ENCODE measurements around the gene EPHB1. TPM values are rescaled to one million over a fixed set of nuclear protein-coding genes. Genes with fewer than 3 reads are reported as not detected.

EPHB1 gene
- total RNA-seq, 1 experiment from 2014 or later, result 7.0 TPM

DNA sequence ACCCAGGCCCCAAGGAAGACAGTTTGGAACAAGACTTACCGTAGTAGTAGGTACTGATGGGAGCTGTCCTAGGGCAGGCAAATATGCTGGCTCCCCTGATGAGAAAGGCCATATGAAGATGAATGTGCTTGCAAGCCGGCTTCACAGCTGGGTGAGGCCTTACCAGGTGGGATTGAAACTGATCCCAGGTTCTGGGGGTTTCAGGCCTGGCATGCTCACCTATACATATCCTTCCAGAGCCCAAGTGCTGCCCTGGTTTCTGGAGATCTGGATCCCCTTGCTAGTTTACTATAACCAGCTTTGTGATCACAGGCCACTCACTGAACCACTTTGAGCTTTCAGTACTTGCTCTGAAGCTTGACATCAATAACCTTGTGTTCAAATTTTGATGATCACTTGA, 274.3 kb downstream of the EPHB1 start:
- H3K27ac Mint-ChIP-seq, result no peak overlapping the region
- peaks cover 23% of the 10 kb centered on the region for H3K4me1 Mint-ChIP-seq
- CTCF ChIA-PET, result no interaction called here
- DNase-seq (ENCODE audit: low spot score) (no peak), ATAC-seq (no peak)
- POLR2A ChIA-PET, result no interaction called here
- TF ChIP-seq NR2C2 (CRISPR knock-in tag; IDR thresholded peaks at IDR 0.05), result no peak
- H3K4me3 Mint-ChIP-seq, result no peak overlapping the region
- H3K9me3 Mint-ChIP-seq, result peaks cover 59% of the 10 kb centered on the region
- no peaks in the 10 kb centered on the region; the same call in 1 of the 2 replicates for H3K27me3 Mint-ChIP-seq (ENCODE audit: low read depth)
- H3K36me3 Mint-ChIP-seq, result peaks cover 27% of the 10 kb centered on the region

DNA sequence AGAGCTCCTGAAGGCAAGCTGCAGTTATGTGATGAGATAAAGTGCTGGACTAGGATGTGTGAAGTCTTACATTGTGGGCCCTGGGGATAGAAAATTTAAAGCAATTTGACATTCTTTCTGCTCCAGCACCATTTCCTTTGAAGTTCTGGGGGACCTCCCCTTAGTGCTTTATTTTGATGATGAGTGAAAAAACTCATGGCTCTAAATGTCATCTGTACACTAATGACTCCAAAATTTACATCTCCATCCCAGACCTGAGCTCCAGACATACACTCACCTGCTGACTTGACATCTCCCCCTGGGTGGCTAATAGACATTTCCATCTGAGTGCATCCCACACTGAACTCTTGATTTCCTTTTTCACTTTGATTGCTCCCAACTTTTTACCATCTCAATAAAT, 276.4 kb downstream of the EPHB1 start:
- Mint-ChIP-seq H3K4me1 (peaks cover 18% of the 10 kb centered on the region), H3K4me3 (no peak overlapping the region), H3K36me3 (peaks cover 20% of the 10 kb centered on the region), H3K27me3 (ENCODE audit: low read depth) (no peaks in the 10 kb centered on the region; the same call in 1 of the 2 replicates), H3K27ac (no peak overlapping the region), H3K9me3 (peaks cover 52% of the 10 kb centered on the region)
- ATAC-seq, result no peak
- TF ChIP-seq, protein P1, sequence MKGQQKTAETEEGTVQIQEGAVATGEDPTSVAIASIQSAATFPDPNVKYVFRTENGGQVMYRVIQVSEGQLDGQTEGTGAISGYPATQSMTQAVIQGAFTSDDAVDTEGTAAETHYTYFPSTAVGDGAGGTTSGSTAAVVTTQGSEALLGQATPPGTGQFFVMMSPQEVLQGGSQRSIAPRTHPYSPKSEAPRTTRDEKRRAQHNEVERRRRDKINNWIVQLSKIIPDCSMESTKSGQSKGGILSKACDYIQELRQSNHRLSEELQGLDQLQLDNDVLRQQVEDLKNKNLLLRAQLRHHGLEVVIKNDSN (CRISPR knock-in tag; IDR thresholded peaks at IDR 0.05), result no peak
- TF ChIP-seq, protein P2, sequence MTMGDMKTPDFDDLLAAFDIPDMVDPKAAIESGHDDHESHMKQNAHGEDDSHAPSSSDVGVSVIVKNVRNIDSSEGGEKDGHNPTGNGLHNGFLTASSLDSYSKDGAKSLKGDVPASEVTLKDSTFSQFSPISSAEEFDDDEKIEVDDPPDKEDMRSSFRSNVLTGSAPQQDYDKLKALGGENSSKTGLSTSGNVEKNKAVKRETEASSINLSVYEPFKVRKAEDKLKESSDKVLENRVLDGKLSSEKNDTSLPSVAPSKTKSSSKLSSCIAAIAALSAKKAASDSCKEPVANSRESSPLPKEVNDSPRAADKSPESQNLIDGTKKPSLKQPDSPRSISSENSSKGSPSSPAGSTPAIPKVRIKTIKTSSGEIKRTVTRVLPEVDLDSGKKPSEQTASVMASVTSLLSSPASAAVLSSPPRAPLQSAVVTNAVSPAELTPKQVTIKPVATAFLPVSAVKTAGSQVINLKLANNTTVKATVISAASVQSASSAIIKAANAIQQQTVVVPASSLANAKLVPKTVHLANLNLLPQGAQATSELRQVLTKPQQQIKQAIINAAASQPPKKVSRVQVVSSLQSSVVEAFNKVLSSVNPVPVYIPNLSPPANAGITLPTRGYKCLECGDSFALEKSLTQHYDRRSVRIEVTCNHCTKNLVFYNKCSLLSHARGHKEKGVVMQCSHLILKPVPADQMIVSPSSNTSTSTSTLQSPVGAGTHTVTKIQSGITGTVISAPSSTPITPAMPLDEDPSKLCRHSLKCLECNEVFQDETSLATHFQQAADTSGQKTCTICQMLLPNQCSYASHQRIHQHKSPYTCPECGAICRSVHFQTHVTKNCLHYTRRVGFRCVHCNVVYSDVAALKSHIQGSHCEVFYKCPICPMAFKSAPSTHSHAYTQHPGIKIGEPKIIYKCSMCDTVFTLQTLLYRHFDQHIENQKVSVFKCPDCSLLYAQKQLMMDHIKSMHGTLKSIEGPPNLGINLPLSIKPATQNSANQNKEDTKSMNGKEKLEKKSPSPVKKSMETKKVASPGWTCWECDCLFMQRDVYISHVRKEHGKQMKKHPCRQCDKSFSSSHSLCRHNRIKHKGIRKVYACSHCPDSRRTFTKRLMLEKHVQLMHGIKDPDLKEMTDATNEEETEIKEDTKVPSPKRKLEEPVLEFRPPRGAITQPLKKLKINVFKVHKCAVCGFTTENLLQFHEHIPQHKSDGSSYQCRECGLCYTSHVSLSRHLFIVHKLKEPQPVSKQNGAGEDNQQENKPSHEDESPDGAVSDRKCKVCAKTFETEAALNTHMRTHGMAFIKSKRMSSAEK (CRISPR knock-in tag; IDR thresholded peaks at IDR 0.05; ENCODE audit: borderline replicate concordance), result no peak
- TF ChIP-seq, protein P3, sequence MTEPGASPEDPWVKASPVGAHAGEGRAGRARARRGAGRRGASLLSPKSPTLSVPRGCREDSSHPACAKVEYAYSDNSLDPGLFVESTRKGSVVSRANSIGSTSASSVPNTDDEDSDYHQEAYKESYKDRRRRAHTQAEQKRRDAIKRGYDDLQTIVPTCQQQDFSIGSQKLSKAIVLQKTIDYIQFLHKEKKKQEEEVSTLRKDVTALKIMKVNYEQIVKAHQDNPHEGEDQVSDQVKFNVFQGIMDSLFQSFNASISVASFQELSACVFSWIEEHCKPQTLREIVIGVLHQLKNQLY (CRISPR knock-in tag; IDR thresholded peaks at IDR 0.05), result no peak
- TF ChIP-seq, protein P4, sequence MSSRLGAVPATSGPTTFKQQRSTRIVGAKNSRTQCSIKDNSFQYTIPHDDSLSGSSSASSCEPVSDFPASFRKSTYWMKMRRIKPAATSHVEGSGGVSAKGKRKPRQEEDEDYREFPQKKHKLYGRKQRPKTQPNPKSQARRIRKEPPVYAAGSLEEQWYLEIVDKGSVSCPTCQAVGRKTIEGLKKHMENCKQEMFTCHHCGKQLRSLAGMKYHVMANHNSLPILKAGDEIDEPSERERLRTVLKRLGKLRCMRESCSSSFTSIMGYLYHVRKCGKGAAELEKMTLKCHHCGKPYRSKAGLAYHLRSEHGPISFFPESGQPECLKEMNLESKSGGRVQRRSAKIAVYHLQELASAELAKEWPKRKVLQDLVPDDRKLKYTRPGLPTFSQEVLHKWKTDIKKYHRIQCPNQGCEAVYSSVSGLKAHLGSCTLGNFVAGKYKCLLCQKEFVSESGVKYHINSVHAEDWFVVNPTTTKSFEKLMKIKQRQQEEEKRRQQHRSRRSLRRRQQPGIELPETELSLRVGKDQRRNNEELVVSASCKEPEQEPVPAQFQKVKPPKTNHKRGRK (CRISPR knock-in tag; IDR thresholded peaks at IDR 0.05; ENCODE audit: borderline replicate concordance), result no peak
- no peak for TF ChIP-seq TEAD4 (CRISPR knock-in tag; IDR thresholded peaks at IDR 0.05)
- TF ChIP-seq ZNF423 (CRISPR knock-in tag; IDR thresholded peaks at IDR 0.05), result no peak
- TF ChIP-seq, protein P5, sequence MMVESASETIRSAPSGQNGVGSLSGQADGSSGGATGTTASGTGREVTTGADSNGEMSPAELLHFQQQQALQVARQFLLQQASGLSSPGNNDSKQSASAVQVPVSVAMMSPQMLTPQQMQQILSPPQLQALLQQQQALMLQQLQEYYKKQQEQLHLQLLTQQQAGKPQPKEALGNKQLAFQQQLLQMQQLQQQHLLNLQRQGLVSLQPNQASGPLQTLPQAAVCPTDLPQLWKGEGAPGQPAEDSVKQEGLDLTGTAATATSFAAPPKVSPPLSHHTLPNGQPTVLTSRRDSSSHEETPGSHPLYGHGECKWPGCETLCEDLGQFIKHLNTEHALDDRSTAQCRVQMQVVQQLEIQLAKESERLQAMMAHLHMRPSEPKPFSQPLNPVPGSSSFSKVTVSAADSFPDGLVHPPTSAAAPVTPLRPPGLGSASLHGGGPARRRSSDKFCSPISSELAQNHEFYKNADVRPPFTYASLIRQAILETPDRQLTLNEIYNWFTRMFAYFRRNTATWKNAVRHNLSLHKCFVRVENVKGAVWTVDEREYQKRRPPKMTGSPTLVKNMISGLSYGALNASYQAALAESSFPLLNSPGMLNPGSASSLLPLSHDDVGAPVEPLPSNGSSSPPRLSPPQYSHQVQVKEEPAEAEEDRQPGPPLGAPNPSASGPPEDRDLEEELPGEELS (CRISPR knock-in tag; IDR thresholded peaks at IDR 0.05), result no peak
- TF ChIP-seq NR2C2 (CRISPR knock-in tag; IDR thresholded peaks at IDR 0.05), result no peak
- TF ChIP-seq, protein P6, sequence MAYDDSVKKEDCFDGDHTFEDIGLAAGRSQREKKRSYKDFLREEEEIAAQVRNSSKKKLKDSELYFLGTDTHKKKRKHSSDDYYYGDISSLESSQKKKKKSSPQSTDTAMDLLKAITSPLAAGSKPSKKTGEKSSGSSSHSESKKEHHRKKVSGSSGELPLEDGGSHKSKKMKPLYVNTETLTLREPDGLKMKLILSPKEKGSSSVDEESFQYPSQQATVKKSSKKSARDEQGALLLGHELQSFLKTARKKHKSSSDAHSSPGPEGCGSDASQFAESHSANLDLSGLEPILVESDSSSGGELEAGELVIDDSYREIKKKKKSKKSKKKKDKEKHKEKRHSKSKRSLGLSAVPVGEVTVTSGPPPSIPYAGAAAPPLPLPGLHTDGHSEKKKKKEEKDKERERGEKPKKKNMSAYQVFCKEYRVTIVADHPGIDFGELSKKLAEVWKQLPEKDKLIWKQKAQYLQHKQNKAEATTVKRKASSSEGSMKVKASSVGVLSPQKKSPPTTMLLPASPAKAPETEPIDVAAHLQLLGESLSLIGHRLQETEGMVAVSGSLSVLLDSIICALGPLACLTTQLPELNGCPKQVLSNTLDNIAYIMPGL (CRISPR knock-in tag; IDR thresholded peaks at IDR 0.05), result no peak
- TF ChIP-seq, protein P7, sequence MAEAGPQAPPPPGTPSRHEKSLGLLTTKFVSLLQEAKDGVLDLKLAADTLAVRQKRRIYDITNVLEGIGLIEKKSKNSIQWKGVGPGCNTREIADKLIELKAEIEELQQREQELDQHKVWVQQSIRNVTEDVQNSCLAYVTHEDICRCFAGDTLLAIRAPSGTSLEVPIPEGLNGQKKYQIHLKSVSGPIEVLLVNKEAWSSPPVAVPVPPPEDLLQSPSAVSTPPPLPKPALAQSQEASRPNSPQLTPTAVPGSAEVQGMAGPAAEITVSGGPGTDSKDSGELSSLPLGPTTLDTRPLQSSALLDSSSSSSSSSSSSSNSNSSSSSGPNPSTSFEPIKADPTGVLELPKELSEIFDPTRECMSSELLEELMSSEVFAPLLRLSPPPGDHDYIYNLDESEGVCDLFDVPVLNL (CRISPR knock-in tag; IDR thresholded peaks at IDR 0.05; ENCODE audit: borderline replicate concordance, low read depth), result no peak
- TF ChIP-seq NR1H2 (CRISPR knock-in tag; IDR thresholded peaks at IDR 0.05), result no peak
- TF ChIP-seq SOX15 (CRISPR knock-in tag; IDR thresholded peaks at IDR 0.05), result no peak
- TF ChIP-seq, protein P8, sequence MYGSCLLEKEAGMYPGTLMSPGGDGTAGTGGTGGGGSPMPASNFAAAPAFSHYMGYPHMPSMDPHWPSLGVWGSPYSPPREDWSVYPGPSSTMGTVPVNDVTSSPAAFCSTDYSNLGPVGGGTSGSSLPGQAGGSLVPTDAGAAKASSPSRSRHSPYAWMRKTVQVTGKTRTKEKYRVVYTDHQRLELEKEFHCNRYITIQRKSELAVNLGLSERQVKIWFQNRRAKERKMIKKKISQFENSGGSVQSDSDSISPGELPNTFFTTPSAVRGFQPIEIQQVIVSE (CRISPR knock-in tag; IDR thresholded peaks at IDR 0.05; ENCODE audit: borderline replicate concordance), result no peak
- TF ChIP-seq NFATC4 (CRISPR knock-in tag; IDR thresholded peaks at IDR 0.05), result no peak
- POLR2A ChIA-PET, result no interaction called here
- no peak for DNase-seq (ENCODE audit: low spot score)
- CTCF ChIA-PET, result no interaction called here
